Left lobe of liver (tissue), 2 donors: ENCODE measurements around the gene PRXL2A. TPM values are rescaled to one million over a fixed set of nuclear protein-coding genes. Genes with fewer than 3 reads are reported as not detected.

Experiments used
- ATAC-seq: fragments of 200-7000 bp; cut with Tn5 transposase; one replicate; pipeline ENCODE4 v1.9.1; 2020; ENCODE audit warnings: mild to moderate bottlenecking, moderate library complexity
- DNase-seq: peaks from one replicate; pipeline ENCODE4 v3.0.0-alpha.2; 2020; ENCODE audit warnings: low spot score
- total RNA-seq: library from RNA; stranded (reverse); gene quantifications from one replicate; pipeline ENCODE4 v1.2.1, GENCODE V29; 2021
- donor health status: DM: no; HTN: no; CAD: no; lungs with moderate emphysema.
- donor health status: DM: no; HTN: yes; CAD: no.

Gene PRXL2A
- total RNA-seq, 1 donor from 2014 or later = 82.1 TPM

GRCh38 chr10:80459047-80459865, 50.9 kb downstream of the PRXL2A start:
- no peak for DNase-seq
- ATAC-seq = no peak

GRCh38 chr10:80460399-80461207, 52.3 kb downstream of the PRXL2A start:
- peak; percentile 62 for ATAC-seq
- DNase-seq = no peak

GRCh38 chr10:80461208-80462183, 53.1 kb downstream of the PRXL2A start:
- ATAC-seq = peak; percentile 74

GRCh38 chr10:80462299-80462980, 54.1 kb downstream of the PRXL2A start:
- ATAC-seq = peak; percentile 25
- no peak for DNase-seq

More at GRCh38 chr10:80461208-80462183, 53.1 kb downstream of the PRXL2A start:
- no peak for DNase-seq

GRCh38 chr10:80462981-80463741, 54.8 kb downstream of the PRXL2A start:
- DNase-seq = no peak
- ATAC-seq = no peak

- ATAC-seq (no peak), DNase-seq (no peak)
Measured at GRCh38 chr10:80463868-80464267, 55.5 kb downstream of the PRXL2A start.

- DNase-seq (no peak), ATAC-seq (peak; percentile 9)
Measured at GRCh38 chr10:80464557-80465450, 56.5 kb downstream of the PRXL2A start.

GRCh38 chr10:80465451-80465835, 57.1 kb downstream of the PRXL2A start:
- DNase-seq (no peak), ATAC-seq (no peak)

GRCh38 chr10:80465839-80466590, 57.7 kb downstream of the PRXL2A start:
- ATAC-seq = no peak
- no peak for DNase-seq

- DNase-seq = no peak
- no peak for ATAC-seq
Measured at GRCh38 chr10:80466724-80467326, 58.5 kb downstream of the PRXL2A start.

GRCh38 chr10:80468002-80468401, 59.7 kb downstream of the PRXL2A start:
- ATAC-seq (peak; percentile 75), DNase-seq (peak; percentile 66)

- no peak for DNase-seq
- no peak for ATAC-seq
Measured at GRCh38 chr10:80468806-80469421, 60.6 kb downstream of the PRXL2A start.

GRCh38 chr10:80470266-80470665, 61.9 kb downstream of the PRXL2A start:
- DNase-seq (no peak), ATAC-seq (no peak)

- ATAC-seq (no peak), DNase-seq (no peak)
Measured at GRCh38 chr10:80471001-80471400, 62.6 kb downstream of the PRXL2A start.

- DNase-seq = no peak
- no peak for ATAC-seq
Measured at GRCh38 chr10:80471715-80472233, 63.4 kb downstream of the PRXL2A start.

- DNase-seq = no peak
- ATAC-seq = no peak
Measured at GRCh38 chr10:80472234-80473095, 64.1 kb downstream of the PRXL2A start.
